Osteoblast (primary cell): ENCODE results near the gene ELOVL7. TPM values are rescaled to one million over a fixed set of nuclear protein-coding genes. Genes with fewer than 3 reads are reported as not detected.

Experiments used
- DNase-seq: peaks from one replicate; pipeline ENCODE4 v3.0.0; 2011; ENCODE audit warnings: low spot score, mixed read lengths; ENCODE audit not compliant: insufficient read length; ENCODE audit errors: missing footprints
- H2AFZ ChIP-seq: 2 replicates; pipeline ENCODE4 v1.6.0; 2011; ENCODE audit warnings: mild to moderate bottlenecking, low read length
- H3K27ac ChIP-seq: 2 replicates; pipeline ENCODE4 v1.5.1; 2011; ENCODE audit warnings: mild to moderate bottlenecking, low read depth, low read length, moderate library complexity
- H3K27me3 ChIP-seq: 2 replicates; pipeline ENCODE4 v1.6.0; 2012; ENCODE audit warnings: mild to moderate bottlenecking, control low read depth, inconsistent platforms, low read length, moderate library complexity; ENCODE audit not compliant: insufficient read depth
- H3K36me3 ChIP-seq: 2 replicates; pipeline ENCODE4 v1.5.1; 2011; ENCODE audit warnings: mild to moderate bottlenecking, low read length, control low read depth, moderate library complexity; ENCODE audit not compliant: insufficient read depth
- H3K4me1 ChIP-seq: 2 replicates; pipeline ENCODE4 v1.5.1; 2011; ENCODE audit warnings: mild to moderate bottlenecking, low read length, control low read depth, moderate library complexity; ENCODE audit not compliant: insufficient read depth
- H3K4me2 ChIP-seq: 2 replicates; pipeline ENCODE4 v1.6.0; 2011; ENCODE audit warnings: mild to moderate bottlenecking, low read length; ENCODE audit not compliant: insufficient read depth
- H3K4me3 ChIP-seq: fragments of 200-600 bp; sonication (generic); 3 replicates; pipeline ENCODE4 v1.5.1; 2012; ENCODE audit warnings: mild to moderate bottlenecking, low read length, inconsistent platforms; ENCODE audit not compliant: insufficient read depth
- H3K79me2 ChIP-seq: 2 replicates; pipeline ENCODE4 v1.6.0; 2012; ENCODE audit warnings: mild to moderate bottlenecking, low read length, control low read depth, inconsistent platforms; ENCODE audit not compliant: insufficient read depth
- H3K9me3 ChIP-seq: 2 replicates; pipeline ENCODE4 v1.5.1; 2011; ENCODE audit warnings: low read depth, low read length, control low read depth
- H4K20me1 ChIP-seq: 2 replicates; pipeline ENCODE4 v1.6.0; 2012; ENCODE audit warnings: mild to moderate bottlenecking, low read length, control low read depth; ENCODE audit not compliant: insufficient read depth
- total RNA-seq: library from RNA; depleted of rRNA; stranded (reverse); fragments of >200 nt; gene quantifications from 2 replicates; pipeline ENCODE4 v1.2.3, GENCODE V29; 2012
- TF ChIP-seq, protein P1 (sequence below): IDR thresholded peaks from 2 replicates; pipeline ENCODE4 v1.5.1; 2011; ENCODE audit warnings: mild to moderate bottlenecking, low read depth, low read length, moderate library complexity; ENCODE audit errors: extremely low read depth

The ELOVL7 gene
- total RNA-seq, 1 donor = under 0.01 TPM

DNA sequence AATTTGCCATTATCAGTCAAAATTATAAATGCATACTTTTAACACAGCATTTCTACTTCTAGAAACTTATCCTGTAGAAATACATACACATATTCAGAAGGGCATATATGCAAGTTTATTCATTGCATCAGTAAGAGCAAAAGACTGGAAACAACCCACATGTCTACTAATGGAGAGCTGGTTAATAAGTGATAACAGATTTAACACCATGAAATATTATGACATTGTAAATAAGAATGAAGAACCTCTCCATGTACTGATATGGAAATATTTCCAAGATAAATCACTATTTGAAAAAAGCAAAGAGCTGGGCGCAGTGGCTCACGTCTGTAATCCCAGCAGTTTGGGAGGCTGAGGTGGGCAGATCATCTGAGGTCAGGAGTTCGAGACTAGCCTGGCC, 54.5 kb downstream of the ELOVL7 start:
- H3K4me1 ChIP-seq = no peaks in the 10 kb centered on the region
- TF ChIP-seq, protein P1, sequence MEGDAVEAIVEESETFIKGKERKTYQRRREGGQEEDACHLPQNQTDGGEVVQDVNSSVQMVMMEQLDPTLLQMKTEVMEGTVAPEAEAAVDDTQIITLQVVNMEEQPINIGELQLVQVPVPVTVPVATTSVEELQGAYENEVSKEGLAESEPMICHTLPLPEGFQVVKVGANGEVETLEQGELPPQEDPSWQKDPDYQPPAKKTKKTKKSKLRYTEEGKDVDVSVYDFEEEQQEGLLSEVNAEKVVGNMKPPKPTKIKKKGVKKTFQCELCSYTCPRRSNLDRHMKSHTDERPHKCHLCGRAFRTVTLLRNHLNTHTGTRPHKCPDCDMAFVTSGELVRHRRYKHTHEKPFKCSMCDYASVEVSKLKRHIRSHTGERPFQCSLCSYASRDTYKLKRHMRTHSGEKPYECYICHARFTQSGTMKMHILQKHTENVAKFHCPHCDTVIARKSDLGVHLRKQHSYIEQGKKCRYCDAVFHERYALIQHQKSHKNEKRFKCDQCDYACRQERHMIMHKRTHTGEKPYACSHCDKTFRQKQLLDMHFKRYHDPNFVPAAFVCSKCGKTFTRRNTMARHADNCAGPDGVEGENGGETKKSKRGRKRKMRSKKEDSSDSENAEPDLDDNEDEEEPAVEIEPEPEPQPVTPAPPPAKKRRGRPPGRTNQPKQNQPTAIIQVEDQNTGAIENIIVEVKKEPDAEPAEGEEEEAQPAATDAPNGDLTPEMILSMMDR = no peak
- H2AFZ ChIP-seq = no peak overlapping the region
- H3K9me3 ChIP-seq = no peaks in the 10 kb centered on the region
- no peaks in the 10 kb centered on the region for H3K27me3 ChIP-seq
- no peak overlapping the region for H3K4me3 ChIP-seq
- H3K27ac ChIP-seq = no peak overlapping the region
- no peak overlapping the region for H3K4me2 ChIP-seq
- no peaks in the 10 kb centered on the region for H3K79me2 ChIP-seq
- DNase-seq = no peak
- no peaks in the 10 kb centered on the region for H4K20me1 ChIP-seq
- no peaks in the 10 kb centered on the region for H3K36me3 ChIP-seq

DNA sequence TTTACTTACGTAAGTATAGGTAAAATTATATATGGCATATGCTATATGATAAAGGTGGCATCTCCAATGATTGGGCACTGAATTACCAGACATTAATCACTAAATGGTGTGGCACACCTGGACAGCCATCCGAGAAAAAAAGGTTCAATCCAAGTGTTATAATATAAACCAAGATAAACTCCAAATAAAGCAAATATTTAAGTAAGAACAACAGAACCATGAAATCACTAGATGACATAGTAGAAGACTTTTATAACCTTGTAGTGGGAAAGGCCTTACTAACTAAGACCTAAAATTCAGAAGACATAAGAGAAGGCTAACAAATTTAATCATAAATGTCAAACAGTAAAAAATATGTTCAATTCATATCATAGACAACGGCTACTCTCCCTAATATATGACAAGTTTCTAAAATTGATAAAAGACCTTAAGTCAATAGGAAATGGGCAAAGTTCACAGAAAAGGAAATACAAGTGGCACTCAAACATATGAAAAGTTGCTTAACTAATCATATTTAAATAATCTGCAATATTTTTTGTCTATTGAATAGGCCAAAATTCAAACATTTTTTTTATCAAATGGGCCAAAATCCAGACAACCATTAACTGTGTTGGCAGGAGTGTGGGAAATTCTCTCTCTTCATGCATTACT, 55.1 kb downstream of the ELOVL7 start:
- H3K4me1 ChIP-seq = no peaks in the 10 kb centered on the region
- TF ChIP-seq, protein P1 = no peak
- H3K4me2 ChIP-seq = no peak overlapping the region
- H3K79me2 ChIP-seq = no peaks in the 10 kb centered on the region
- H3K36me3 ChIP-seq = no peaks in the 10 kb centered on the region
- H4K20me1 ChIP-seq = no peaks in the 10 kb centered on the region
- H2AFZ ChIP-seq = no peak overlapping the region
- DNase-seq = no peak
- H3K27me3 ChIP-seq = no peaks in the 10 kb centered on the region
- H3K27ac ChIP-seq = no peak overlapping the region
- no peaks in the 10 kb centered on the region for H3K9me3 ChIP-seq
- H3K4me3 ChIP-seq = no peak overlapping the region

DNA sequence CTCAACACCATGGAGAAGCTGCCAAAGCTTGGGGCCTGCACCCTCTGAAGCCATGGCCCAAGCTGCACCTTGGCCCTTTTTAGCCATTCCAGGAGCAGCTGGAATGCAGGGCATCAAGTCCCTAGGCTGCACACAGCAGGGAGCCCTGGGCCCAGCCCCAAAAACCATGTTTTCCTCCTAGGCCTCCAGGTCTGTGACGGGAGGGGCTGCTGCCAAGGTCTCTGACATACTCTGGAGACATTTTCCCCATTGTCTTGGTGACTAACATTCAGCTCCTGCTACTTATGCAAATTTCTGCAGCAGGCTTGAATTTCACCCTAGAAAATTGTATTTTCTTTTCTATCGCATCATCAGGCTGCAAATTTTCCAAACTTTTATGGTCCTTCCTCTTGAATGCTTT, 64.6 kb downstream of the ELOVL7 start:
- H3K79me2 ChIP-seq = no peaks in the 10 kb centered on the region
- H3K27me3 ChIP-seq = no peaks in the 10 kb centered on the region
- no peaks in the 10 kb centered on the region for H3K36me3 ChIP-seq
- H4K20me1 ChIP-seq = no peaks in the 10 kb centered on the region
- no peak overlapping the region for H3K4me2 ChIP-seq
- H3K27ac ChIP-seq = no peak overlapping the region
- DNase-seq = no peak
- H3K9me3 ChIP-seq = no peaks in the 10 kb centered on the region
- peaks cover 6% of the 10 kb centered on the region for H3K4me1 ChIP-seq
- H2AFZ ChIP-seq = no peak overlapping the region
- H3K4me3 ChIP-seq = no peak overlapping the region
- TF ChIP-seq, protein P1 = no peak

DNA sequence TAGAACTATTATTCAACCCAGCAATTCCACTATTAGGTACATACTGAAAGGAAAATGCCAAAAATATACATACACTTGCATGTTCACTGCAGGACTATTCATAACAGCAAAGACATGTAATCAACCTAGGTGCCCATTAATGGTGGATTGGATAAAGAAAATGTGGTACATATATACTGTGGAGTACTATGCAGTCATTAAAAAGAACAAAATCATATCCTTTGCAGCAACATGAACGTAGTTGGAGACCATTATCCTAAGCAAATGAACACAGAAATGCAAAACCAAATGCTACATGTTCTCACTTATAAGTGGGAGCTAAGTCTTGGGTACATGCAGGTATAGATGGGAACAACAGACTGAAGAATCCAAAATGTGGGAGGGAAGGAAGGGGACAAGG, 67.7 kb downstream of the ELOVL7 start:
- TF ChIP-seq, protein P1 = no peak
- H3K36me3 ChIP-seq = no peaks in the 10 kb centered on the region
- H3K4me2 ChIP-seq = no peak overlapping the region
- H3K79me2 ChIP-seq = no peaks in the 10 kb centered on the region
- H3K4me3 ChIP-seq = no peak overlapping the region
- no peaks in the 10 kb centered on the region for H4K20me1 ChIP-seq
- no peak overlapping the region for H3K27ac ChIP-seq
- no peaks in the 10 kb centered on the region for H3K9me3 ChIP-seq
- H3K27me3 ChIP-seq = no peaks in the 10 kb centered on the region
- no peak overlapping the region for H2AFZ ChIP-seq
- DNase-seq = no peak
- H3K4me1 ChIP-seq = peaks cover 6% of the 10 kb centered on the region
